MCF 10A (cell line): ENCODE results near the gene ANO8. TPM values are rescaled to one million over a fixed set of nuclear protein-coding genes. Genes with fewer than 3 reads are reported as not detected.

Experiments used
- BruUV-seq: library from RNA; stranded (reverse); fragments of 400-500 nt; replicated peaks from 2 replicates; lab custom pipeline; 2021; lab: Mats Ljungman, UMichigan
- CTCF ChIA-PET: fragments of 300-600 bp; sonication (Branson Sonifier 250); formaldehyde crosslinking; extraction: SDS; loops from one replicate; lab custom pipeline; 2021; ENCODE audit warnings: antibody characterized with exemption, inconsistent platforms; lab: Yijun Ruan, JAX
- POLR2A ChIA-PET: fragments of 300-600, 350-650 bp; sonication (Branson Sonifier 250); formaldehyde crosslinking; extraction: SDS; loops from one replicate; lab custom pipeline; 2020; ENCODE audit warnings: antibody characterized with exemption, inconsistent platforms; lab: Yijun Ruan, JAX
- DNase-seq: peaks from one replicate; pipeline ENCODE4 v3.0.0-alpha.2; 2018; ENCODE audit not compliant: unreplicated experiment
- H3K27ac Mint-ChIP-seq: one replicate; pipeline ENCODE4 v1.8.0; 2022; ENCODE audit warnings: mild to moderate bottlenecking, low read depth, mixed read lengths; ENCODE audit not compliant: unreplicated experiment
- H3K27me3 Mint-ChIP-seq: one replicate; pipeline ENCODE4 v1.8.0; 2022; ENCODE audit warnings: mixed read lengths; ENCODE audit not compliant: insufficient read depth, unreplicated experiment
- H3K36me3 Mint-ChIP-seq: one replicate; pipeline ENCODE4 v1.8.0; 2022; ENCODE audit warnings: mild to moderate bottlenecking, moderate library complexity, mixed read lengths; ENCODE audit not compliant: insufficient read depth, unreplicated experiment
- H3K4me1 Mint-ChIP-seq: one replicate; pipeline ENCODE4 v1.8.0; 2022; ENCODE audit warnings: mixed read lengths; ENCODE audit not compliant: insufficient read depth, unreplicated experiment
- H3K4me3 Mint-ChIP-seq: one replicate; pipeline ENCODE4 v1.8.0; 2022; ENCODE audit warnings: mild to moderate bottlenecking, moderate library complexity, mixed read lengths; ENCODE audit not compliant: unreplicated experiment
- H3K9me3 Mint-ChIP-seq: one replicate; pipeline ENCODE4 v1.8.0; 2022; ENCODE audit warnings: mixed read lengths; ENCODE audit not compliant: unreplicated experiment
- CTCF ChIP-seq: fragments of 200-600 bp; IDR thresholded peaks from one replicate; pipeline ENCODE4 v1.8.0; 2022; ENCODE audit warnings: antibody characterized with exemption, mild to moderate bottlenecking; ENCODE audit not compliant: unreplicated experiment
- intact Hi-C: fragments of 100-400 bp; cut with micrococcal nuclease; formaldehyde crosslinking; loops from 2 replicates; pipeline ENCODE4 v1.14.1; 2022
- total RNA-seq: library from RNA; stranded (reverse); gene quantifications from 2 replicates; pipeline ENCODE4 v1.2.3, GENCODE V29; 2022

Gene ANO8
- total RNA-seq, 1 experiment from 2014 or later, result 13.0 TPM

GRCh38 chr19:17303940-17304267, 30.8 kb downstream of the ANO8 start:
- TF ChIP-seq CTCF, result no peak
- Mint-ChIP-seq H3K27me3 (no peaks in the 10 kb centered on the region), H3K9me3 (no peaks in the 10 kb centered on the region), H3K4me1 (peaks cover 21% of the 10 kb centered on the region), H3K36me3 (peaks cover 14% of the 10 kb centered on the region), H3K27ac (no peak overlapping the region), H3K4me3 (peak overlapping the region; percentile 65)
- DNase-seq, result peak; percentile 53
- ChIA-PET POLR2A (interaction anchor here (0.6 to 10.5 kb wide), 4 partner anchors 8 to 30 kb away, joined by 3 to 152 read pairs (median 8); partner anchors contain the start of genes ANO8 and GTPBP3), CTCF (interaction anchor here (0.5 to 2.0 kb wide), 6 partner anchors 11 to 784 kb away, joined by 3 to 9 read pairs (median 4); partner anchors contain the start of gene CCDC194)
- intact Hi-C loops, result no loop called here
- no TSS peak for BruUV-seq

- CTCF ChIA-PET, result interaction anchor here (0.5 to 1.0 kb wide), 5 partner anchors 44 to 784 kb away, joined by 3 to 6 read pairs (median 4); partner anchors contain the start of gene CCDC194
- Mint-ChIP-seq H3K36me3 (peaks cover 14% of the 10 kb centered on the region), H3K9me3 (no peaks in the 10 kb centered on the region), H3K4me3 (peak within 1 kb of the TSS; percentile 65), H3K4me1 (peaks cover 21% of the 10 kb centered on the region), H3K27ac (no peak within 1 kb of the TSS), H3K27me3 (no peaks in the 10 kb centered on the region)
- TF ChIP-seq CTCF, result peak; percentile 49
- POLR2A ChIA-PET, result interaction anchor here (0.6 to 10.5 kb wide), 6 partner anchors 8 to 43 kb away, joined by 3 to 152 read pairs (median 4); partner anchors contain the start of genes ANO8 and GTPBP3
- peak; percentile 96 for DNase-seq
- no TSS peak for BruUV-seq
- intact Hi-C loops, result no loop called here
Measured at GRCh38 chr19:17303167-17303939, 31.3 kb downstream of the ANO8 start, which contains the start of gene ABHD8. Gene ABHD8 (minus strand): TSS chr19:17303425. CDS start chr19:17301616, 1,809 bp downstream.

- no TSS peak for BruUV-seq
- no peak for DNase-seq
- H3K27me3 Mint-ChIP-seq, result no peaks in the 10 kb centered on the region
- H3K36me3 Mint-ChIP-seq, result peaks cover 14% of the 10 kb centered on the region
- H3K9me3 Mint-ChIP-seq, result no peaks in the 10 kb centered on the region
- peaks cover 17% of the 10 kb centered on the region for H3K4me1 Mint-ChIP-seq
- H3K27ac Mint-ChIP-seq, result no peak overlapping the region
- TF ChIP-seq CTCF, result no peak
- POLR2A ChIA-PET, result interaction anchor here (0.7 to 10.5 kb wide), 3 partner anchors 32 to 42 kb away, joined by 4 to 152 read pairs (median 4); partner anchors contain the start of genes ANO8 and GTPBP3
- CTCF ChIA-PET, result interaction anchor here (1.0 to 1.1 kb wide), 2 partner anchors 10 to 45 kb away, joined by 3 to 6 read pairs; no protein-coding TSS in a partner anchor
- peak overlapping the region; percentile 65 for H3K4me3 Mint-ChIP-seq
- intact Hi-C loops, result no loop called here
Measured at GRCh38 chr19:17302391-17303166, 32.1 kb downstream of the ANO8 start.
